IMR-90 (cell line): ENCODE data around the gene MSI1. TPM values are rescaled to one million over a fixed set of nuclear protein-coding genes. Genes with fewer than 3 reads are reported as not detected.
A peak's percentile ranks its signal among the peaks of the same experiment; 100 is the strongest.

Experiments
- ATAC-seq: fragments of 200-7000 bp; cut with Tn5 transposase; 2 replicates; pipeline ENCODE4 v1.9.1; 2020; ENCODE audit warnings: low read depth, mild to moderate bottlenecking, moderate library complexity
- BruUV-seq: library from RNA; stranded (reverse); fragments of 400-500 nt; replicated peaks from 2 replicates; lab custom pipeline; 2021; lab: Mats Ljungman, UMichigan
- CTCF ChIA-PET: fragments of 300-600 bp; formaldehyde crosslinking; extraction: SDS; loops from one replicate; lab custom pipeline; 2021; ENCODE audit warnings: antibody characterized with exemption; lab: Yijun Ruan, JAX
- POLR2A ChIA-PET: fragments of 300-600 bp; sonication (Branson Sonifier 250); formaldehyde crosslinking; loops from one replicate; lab custom pipeline; 2022; ENCODE audit warnings: antibody characterized with exemption; ENCODE audit not compliant: unreplicated experiment; lab: Charles Lee
- DNase-seq: peaks from one replicate; pipeline ENCODE4 v3.0.0; 2013
- H2AFZ ChIP-seq: replicated peaks from 2 replicates; pipeline ENCODE3; 2013; ENCODE audit warnings: low read length, mild to moderate bottlenecking; ENCODE audit not compliant: poor library complexity
- H2AK5ac ChIP-seq: 2 replicates; pipeline ENCODE4 v1.6.1; 2013; ENCODE audit warnings: low read depth, low read length, inconsistent platforms
- H2AK9ac ChIP-seq: replicated peaks from 2 replicates; pipeline ENCODE3; 2013; ENCODE audit warnings: mild to moderate bottlenecking, low read depth, low read length, moderate library complexity; ENCODE audit not compliant: poor library complexity
- H2BK120ac ChIP-seq: 2 replicates; pipeline ENCODE4 v1.6.1; 2013; ENCODE audit warnings: low read depth, low read length, inconsistent platforms
- H2BK15ac ChIP-seq: 3 replicates; pipeline ENCODE4 v1.6.1; 2013; ENCODE audit warnings: low read depth, low read length, inconsistent platforms
- H2BK20ac ChIP-seq: 2 replicates; pipeline ENCODE4 v1.6.1; 2013; ENCODE audit warnings: low read depth, mild to moderate bottlenecking, inconsistent platforms, low read length, moderate library complexity
- H2BK5ac ChIP-seq: 2 replicates; pipeline ENCODE4 v1.6.1; 2013; ENCODE audit warnings: mild to moderate bottlenecking, low read depth, low read length, inconsistent platforms; ENCODE audit not compliant: poor library complexity, severe bottlenecking
- H3K14ac ChIP-seq: replicated peaks from 2 replicates; pipeline ENCODE4 v1.6.1; 2013; ENCODE audit warnings: low read depth, low read length, inconsistent platforms
- H3K18ac ChIP-seq: 2 replicates; pipeline ENCODE4 v1.6.1; 2013; ENCODE audit warnings: low read depth, low read length, control low read depth
- H3K23ac ChIP-seq: 2 replicates; pipeline ENCODE4 v1.6.1; 2013; ENCODE audit warnings: low read depth, low read length, inconsistent platforms
- H3K27ac ChIP-seq: 2 replicates; pipeline ENCODE4 v1.5.1; 2013; ENCODE audit warnings: mild to moderate bottlenecking, control low read depth, low read length; ENCODE audit not compliant: insufficient read depth
- H3K27me3 ChIP-seq: 2 replicates; pipeline ENCODE4 v1.6.1; 2013; ENCODE audit warnings: low read length; ENCODE audit not compliant: control insufficient read depth, insufficient read depth
- H3K36me3 ChIP-seq: 2 replicates; pipeline ENCODE4 v1.6.1; 2013; ENCODE audit warnings: low read length, mixed read lengths; ENCODE audit not compliant: control insufficient read depth, insufficient read depth
- H3K4ac ChIP-seq: 2 replicates; pipeline ENCODE4 v1.6.1; 2013; ENCODE audit warnings: low read depth, low read length, inconsistent platforms
- H3K4me1 ChIP-seq: 2 replicates; pipeline ENCODE4 v1.6.1; 2013; ENCODE audit warnings: low read length, mixed read lengths; ENCODE audit not compliant: control insufficient read depth, insufficient read depth
- H3K4me2 ChIP-seq: 2 replicates; pipeline ENCODE4 v1.6.1; 2013; ENCODE audit warnings: low read depth, mild to moderate bottlenecking, control low read depth, low read length, moderate library complexity
- H3K4me3 ChIP-seq: 2 replicates; pipeline ENCODE4 v1.5.1; 2013; ENCODE audit warnings: low read depth, mild to moderate bottlenecking, control low read depth, low read length, moderate library complexity; ENCODE audit not compliant: insufficient read depth
- H3K56ac ChIP-seq: 2 replicates; pipeline ENCODE4 v1.6.1; 2013; ENCODE audit warnings: low read length, inconsistent platforms; ENCODE audit not compliant: insufficient read depth; ENCODE audit errors: extremely low read depth
- H3K79me1 ChIP-seq, 2 experiments: 2 replicates each; pipeline ENCODE4 v1.6.1; 2013; ENCODE audit warnings: low read length in 2 of 2, inconsistent platforms in 1 of 2, low read depth in 1 of 2
- H3K9ac ChIP-seq: 2 replicates; pipeline ENCODE4 v1.6.1; 2013; ENCODE audit warnings: low read depth, low read length, control low read depth
- H3K9me1 ChIP-seq: 2 replicates; pipeline ENCODE4 v1.6.1; 2013; ENCODE audit warnings: low read length, inconsistent platforms; ENCODE audit not compliant: insufficient read depth
- H3K9me3 ChIP-seq: 2 replicates; pipeline ENCODE4 v1.6.1; 2013; ENCODE audit warnings: low read length; ENCODE audit not compliant: control insufficient read depth, insufficient read depth
- H4K20me1 ChIP-seq: 2 replicates; pipeline ENCODE4 v1.6.1; 2013; ENCODE audit warnings: low read length, inconsistent platforms; ENCODE audit not compliant: insufficient read depth
- H4K5ac ChIP-seq: 2 replicates; pipeline ENCODE4 v1.6.1; 2013; ENCODE audit warnings: mild to moderate bottlenecking, low read depth, low read length, control low read depth
- H4K8ac ChIP-seq, 2 experiments: 2 replicates each; pipeline ENCODE4 v1.6.1; 2013; ENCODE audit warnings: low read depth in 2 of 2, low read length in 2 of 2, control low read depth in 1 of 2, inconsistent platforms in 1 of 2
- H4K91ac ChIP-seq: 2 replicates; pipeline ENCODE4 v1.6.1; 2013; ENCODE audit warnings: low read depth, low read length, inconsistent platforms; ENCODE audit not compliant: insufficient read depth
- BHLHE40 ChIP-seq: fragments of 150-350 bp; IDR thresholded peaks from 2 replicates; pipeline ENCODE4 v1.6.1; 2016; ENCODE audit warnings: mild to moderate bottlenecking, low read depth, low read length
- CEBPB ChIP-seq: IDR thresholded peaks from 2 replicates; pipeline ENCODE4 v1.6.1; 2012; ENCODE audit warnings: low read depth, low read length, improper control_type of control experiment
- CHD1 ChIP-seq: IDR thresholded peaks from 2 replicates; pipeline ENCODE4 v1.6.1; 2012; ENCODE audit warnings: low read depth, low read length, improper control_type of control experiment
- ELK1 ChIP-seq: fragments of 150-350 bp; IDR thresholded peaks from 2 replicates; pipeline ENCODE4 v1.6.1; 2016; ENCODE audit warnings: low read depth, mild to moderate bottlenecking, low read length, moderate library complexity, borderline replicate concordance
- MAFK ChIP-seq: IDR thresholded peaks from 2 replicates; pipeline ENCODE4 v1.6.1; 2012; ENCODE audit warnings: low read depth, low read length, improper control_type of control experiment
- MAZ ChIP-seq: IDR thresholded peaks from 2 replicates; pipeline ENCODE4 v1.6.1; 2012; ENCODE audit warnings: low read depth, mild to moderate bottlenecking, low read length, improper control_type of control experiment, moderate library complexity, borderline replicate concordance
- NFE2L2 ChIP-seq: fragments of 150-350 bp; IDR thresholded peaks from 2 replicates; pipeline ENCODE4 v1.6.1; 2016; ENCODE audit warnings: low read depth, mild to moderate bottlenecking, low read length
- POLR2A ChIP-seq: IDR thresholded peaks from 2 replicates; pipeline ENCODE4 v1.6.1; 2012; ENCODE audit warnings: mild to moderate bottlenecking, low read depth, low read length
- RCOR1 ChIP-seq: IDR thresholded peaks from 2 replicates; pipeline ENCODE4 v1.6.1; 2012; ENCODE audit warnings: mild to moderate bottlenecking, low read length, improper control_type of control experiment; ENCODE audit not compliant: insufficient replicate concordance
- WGBS, 2 experiments: methylation state at CpG; one replicate each; pipeline versions ENCODE4 v1.1.5 to v1.1.7; 2013; ENCODE audit warnings: missing lambda C conversion rate in 2 of 2; ENCODE audit not compliant: insufficient read length in 1 of 2; ENCODE audit errors: extremely low coverage in 2 of 2; 5-methylcytosine and 5-hydroxymethylcytosine counted together
- dilution Hi-C: fragments of 300-500 bp; cut with HindIII; formaldehyde crosslinking; loops from one replicate; pipeline ENCODE4 v1.14.3; 2018; ENCODE audit warnings: low sequenced_read_pairs; ENCODE audit not compliant: unreplicated experiment
- in situ Hi-C: fragments of 300-500 bp; cut with MboI; formaldehyde crosslinking; loops from 3 replicates; pipeline ENCODE4 v1.14.3; 2019; ENCODE audit warnings: low sequenced_read_pairs, inconsistent platforms, mixed read lengths
- intact Hi-C: fragments of 100-400 bp; cut with micrococcal nuclease; formaldehyde crosslinking; loops from 2 replicates; pipeline ENCODE4 v1.10.0; 2022
- polyA plus RNA-seq, 3 experiments: library from polyadenylated mRNA; depleted of rRNA; stranded (reverse); fragments of >200 nt; gene quantifications; 2 replicates each; pipeline ENCODE4 v1.2.3, GENCODE V29; 2012; ENCODE audit warnings: low replicate concordance in 1 of 3
- total RNA-seq: library from RNA; depleted of rRNA; stranded (reverse); fragments of >200 nt; gene quantifications from 2 replicates; pipeline ENCODE4 v1.2.3, GENCODE V29; 2012

The MSI1 gene
- total and polyA plus RNA-seq, 2 of the 4 experiments (the other 2 are of a cell fraction), result not detected

- ATAC-seq (peak; percentile 53), DNase-seq (peak; percentile 97)
- Histone ChIP-seq H3K4me2 (peak within 1 kb of the TSS; percentile 84), H2AFZ (peak within 1 kb of the TSS; percentile 91), H3K79me1 (no peaks in the 10 kb centered on the region), H2BK120ac (peak within 1 kb of the TSS; percentile 100), H2BK5ac (peak within 1 kb of the TSS; percentile 100), H4K91ac (peak within 1 kb of the TSS; percentile 87), H3K4me1 (0 out of 2 replicates have a peak, but pooled peaks cover 5% of the 10 kb centered on the region), H4K5ac (peak within 1 kb of the TSS; percentile 95), H3K18ac (peak within 1 kb of the TSS; percentile 98), H2AK9ac (no peak within 1 kb of the TSS), H3K9me1 (peaks cover 4% of the 10 kb centered on the region; the same call in 1 of the 2 replicates), H4K20me1 (peaks cover 20% of the 10 kb centered on the region), H3K9me3 (no peaks in the 10 kb centered on the region), H3K4ac (peak within 1 kb of the TSS; percentile 100), H3K56ac (peak within 1 kb of the TSS; percentile 100), H2BK15ac (no peak within 1 kb of the TSS), H2AK5ac (no peak within 1 kb of the TSS), H4K8ac (peak within 1 kb of the TSS; percentile 58 to 88), H3K27ac (peak within 1 kb of the TSS; percentile 93), H3K4me3 (peak within 1 kb of the TSS; percentile 56), H3K9ac (peak within 1 kb of the TSS; percentile 98), H3K14ac (peak within 1 kb of the TSS; percentile 63), H2BK20ac (peak within 1 kb of the TSS; percentile 93), H3K23ac (peak within 1 kb of the TSS; percentile 77), H3K36me3 (no peaks in the 10 kb centered on the region), H3K27me3 (no peaks in the 10 kb centered on the region)
- TF ChIP-seq NFE2L2 (0 out of 2 replicates have a peak, but pooled peaks have one; percentile 19), MAFK (no peak; the same call in 1 of the 2 replicates), CEBPB (peak; percentile 52; the same call in 1 of the 2 replicates), BHLHE40 (peak; percentile 19; the same call in 1 of the 2 replicates), ELK1 (no peak), POLR2A (peak; percentile 100), CHD1 (peak; percentile 86; the same call in 1 of the 2 replicates), MAZ (peak; percentile 40; the same call in 1 of the 2 replicates), RCOR1 (no peak)
- dilution Hi-C loops (no loop called here), intact Hi-C loops (no loop called here), in situ Hi-C loops (no loop called here)
- 0% methylated on average over 8 of the region's 29 CpGs; no CpG with 5 or more reads in 1 of the 2 experiments for WGBS, 2 experiments
- ChIA-PET CTCF (interaction anchor here (1.6 kb wide), 1 partner anchor 9 kb away, joined by 11 read pairs; the partner anchor contains the start of gene SIRT4), POLR2A (interaction anchor here (0.5 to 3.2 kb wide), 14 partner anchors 9 to 294 kb away, joined by 3 to 45 read pairs (median 4); partner anchors contain the start of genes PXN, RPLP0 and SIRT4)
- BruUV-seq, result no TSS peak
Measured at GRCh38 chr12:120292661-120293531, 76.1 kb downstream of the MSI1 start, which contains the start of gene RNU4-1. Gene RNU4-1 (minus strand): TSS chr12:120293237.
